Activated naive CD4-positive, alpha-beta T cell treated with anti-CD3 and anti-CD28 coated beads for 36 hours (primary cell): ENCODE measurements around the gene KRT74. TPM values are rescaled to one million over a fixed set of nuclear protein-coding genes. Genes with fewer than 3 reads are reported as not detected.

Experiments used
- CTCF ChIA-PET: fragments of 350-600 bp; sonication (Branson Sonifier 250); formaldehyde crosslinking; loops from one replicate; lab custom pipeline; 2021; ENCODE audit warnings: antibody characterized with exemption; lab: Charles Lee
- DNase-seq: peaks from one replicate; pipeline ENCODE4 v3.0.0-alpha.2; 2020
- H3K27ac Mint-ChIP-seq: one replicate; pipeline ENCODE4 v1.8.0; 2021; ENCODE audit warnings: mild to moderate bottlenecking, mixed read lengths
- H3K27me3 Mint-ChIP-seq: one replicate; pipeline ENCODE4 v1.8.0; 2021; ENCODE audit warnings: low read depth, mixed read lengths
- H3K36me3 Mint-ChIP-seq: one replicate; pipeline ENCODE4 v1.8.0; 2021; ENCODE audit warnings: low read depth, mixed read lengths
- H3K4me1 Mint-ChIP-seq: one replicate; pipeline ENCODE4 v1.8.0; 2021; ENCODE audit warnings: low read depth, mixed read lengths
- H3K4me3 Mint-ChIP-seq: one replicate; pipeline ENCODE4 v1.8.0; 2021; ENCODE audit warnings: mild to moderate bottlenecking, moderate library complexity, mixed read lengths
- H3K9me3 Mint-ChIP-seq: one replicate; pipeline ENCODE4 v1.8.0; 2021; ENCODE audit warnings: mixed read lengths
- intact Hi-C: fragments of 100-400 bp; cut with micrococcal nuclease; formaldehyde crosslinking; loops from one replicate; pipeline ENCODE4 v1.15.1; 2023
- total RNA-seq, 2 experiments: library from RNA; stranded (reverse); gene quantifications; one replicate each; pipeline ENCODE4 v1.2.3, GENCODE V29; 2021

KRT74 gene
- total RNA-seq, 2 experiments from 2014 or later = not detected

DNA sequence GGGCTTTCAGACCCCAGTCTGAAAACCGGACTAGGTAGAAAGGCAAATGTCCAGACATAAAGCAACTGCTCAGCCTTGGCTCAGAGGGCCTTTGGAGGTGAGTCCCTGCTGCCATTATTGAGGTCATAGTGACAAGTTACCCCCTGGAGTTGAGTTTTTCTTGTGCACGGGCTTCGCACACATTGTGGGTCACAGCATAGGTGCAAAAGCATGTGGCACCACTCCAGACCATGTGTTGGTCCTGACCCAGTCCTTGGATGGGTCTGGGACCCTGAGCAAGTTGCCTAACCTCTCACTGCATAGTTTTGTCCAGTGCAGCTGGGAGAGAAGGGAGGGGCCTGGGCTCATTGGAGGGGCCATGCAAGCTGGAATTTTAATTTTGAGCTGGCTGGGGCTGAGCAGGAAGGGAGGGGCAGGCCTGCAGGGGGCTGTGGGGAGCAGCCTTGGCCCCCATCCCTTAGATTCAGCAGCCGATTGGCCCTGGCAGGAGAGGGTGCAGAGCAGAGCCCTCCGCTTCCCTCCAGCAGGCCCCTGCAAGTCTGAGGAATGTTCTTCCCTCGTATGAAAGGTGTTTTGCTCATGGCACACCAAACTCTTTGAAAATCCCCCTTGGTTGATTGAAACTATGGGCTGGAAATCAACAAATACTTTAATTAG lies 49.3 kb downstream of the KRT74 start:
- Mint-ChIP-seq H3K9me3 (no peaks in the 10 kb centered on the region), H3K27ac (no peak overlapping the region), H3K36me3 (no peaks in the 10 kb centered on the region), H3K27me3 (no peaks in the 10 kb centered on the region), H3K4me1 (no peaks in the 10 kb centered on the region), H3K4me3 (no peak overlapping the region)
- DNase-seq = no peak
- CTCF ChIA-PET = no interaction called here
- intact Hi-C loops = no loop called here

DNA sequence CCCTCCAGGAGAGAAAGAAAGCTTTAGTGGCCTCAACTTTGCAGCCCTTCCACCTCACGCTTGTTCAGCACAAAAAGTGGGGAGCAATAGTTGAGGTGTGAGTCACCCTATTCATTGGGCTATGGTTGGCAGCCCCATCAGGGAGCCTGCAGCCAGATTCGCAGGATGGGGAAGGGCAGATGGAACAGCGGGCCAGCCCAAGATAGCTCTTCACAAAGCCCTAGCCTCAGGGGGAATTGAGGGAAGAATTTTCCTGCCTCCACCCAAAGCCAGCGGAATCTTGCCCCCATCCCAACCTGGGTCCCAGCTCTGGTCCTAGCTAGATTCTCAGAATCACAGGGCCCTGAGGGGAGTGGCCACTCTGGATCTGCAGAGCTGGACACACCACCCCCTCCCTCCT lies 49.8 kb downstream of the KRT74 start:
- no peak overlapping the region for H3K27ac Mint-ChIP-seq
- intact Hi-C loops = no loop called here
- CTCF ChIA-PET = no interaction called here

DNA sequence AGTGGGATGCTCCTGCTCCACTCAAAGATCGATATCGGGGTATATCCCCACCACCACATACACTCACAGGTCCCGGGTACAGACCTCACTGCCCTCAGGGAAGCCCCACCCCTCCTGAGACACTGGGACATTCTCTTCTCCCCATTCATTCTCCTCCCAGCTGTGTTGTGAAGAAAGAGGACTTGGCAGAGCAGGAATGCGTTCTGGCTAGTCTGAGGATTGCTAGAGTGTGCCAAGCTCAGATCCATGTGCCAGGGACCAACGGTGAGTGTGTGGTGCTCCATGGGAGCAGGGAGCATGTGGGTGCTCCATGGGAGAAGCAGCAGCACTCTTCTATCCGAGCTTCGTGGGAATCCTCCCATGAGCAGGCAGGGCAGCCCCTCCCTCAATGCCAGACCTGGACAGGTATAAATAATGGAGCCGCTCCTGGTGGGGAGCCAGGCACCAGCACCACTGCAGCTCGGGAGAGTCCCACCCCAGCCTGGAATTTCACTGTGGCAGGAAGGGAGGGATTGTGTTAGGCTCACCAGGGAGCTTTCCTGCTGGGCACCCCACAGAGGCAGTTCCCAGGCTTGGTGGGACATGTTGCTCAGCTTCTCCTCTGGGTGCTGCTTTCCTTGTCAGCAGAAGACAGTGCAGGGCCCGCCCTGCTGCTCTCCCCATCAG lies 51.2 kb downstream of the KRT74 start:
- no peaks in the 10 kb centered on the region for H3K9me3 Mint-ChIP-seq
- H3K36me3 Mint-ChIP-seq = no peaks in the 10 kb centered on the region
- no peaks in the 10 kb centered on the region for H3K27me3 Mint-ChIP-seq
- no peak for DNase-seq
- H3K4me3 Mint-ChIP-seq = no peak overlapping the region
- H3K4me1 Mint-ChIP-seq = no peaks in the 10 kb centered on the region
- intact Hi-C loops = no loop called here
- CTCF ChIA-PET = no interaction called here
- no peak overlapping the region for H3K27ac Mint-ChIP-seq

More for the DNA sequence above, 49.8 kb downstream of the KRT74 start:
- H3K36me3 Mint-ChIP-seq = no peaks in the 10 kb centered on the region
- no peak for DNase-seq
- H3K4me1 Mint-ChIP-seq = no peaks in the 10 kb centered on the region
- H3K4me3 Mint-ChIP-seq = no peak overlapping the region
- H3K27me3 Mint-ChIP-seq = no peaks in the 10 kb centered on the region
- no peaks in the 10 kb centered on the region for H3K9me3 Mint-ChIP-seq

DNA sequence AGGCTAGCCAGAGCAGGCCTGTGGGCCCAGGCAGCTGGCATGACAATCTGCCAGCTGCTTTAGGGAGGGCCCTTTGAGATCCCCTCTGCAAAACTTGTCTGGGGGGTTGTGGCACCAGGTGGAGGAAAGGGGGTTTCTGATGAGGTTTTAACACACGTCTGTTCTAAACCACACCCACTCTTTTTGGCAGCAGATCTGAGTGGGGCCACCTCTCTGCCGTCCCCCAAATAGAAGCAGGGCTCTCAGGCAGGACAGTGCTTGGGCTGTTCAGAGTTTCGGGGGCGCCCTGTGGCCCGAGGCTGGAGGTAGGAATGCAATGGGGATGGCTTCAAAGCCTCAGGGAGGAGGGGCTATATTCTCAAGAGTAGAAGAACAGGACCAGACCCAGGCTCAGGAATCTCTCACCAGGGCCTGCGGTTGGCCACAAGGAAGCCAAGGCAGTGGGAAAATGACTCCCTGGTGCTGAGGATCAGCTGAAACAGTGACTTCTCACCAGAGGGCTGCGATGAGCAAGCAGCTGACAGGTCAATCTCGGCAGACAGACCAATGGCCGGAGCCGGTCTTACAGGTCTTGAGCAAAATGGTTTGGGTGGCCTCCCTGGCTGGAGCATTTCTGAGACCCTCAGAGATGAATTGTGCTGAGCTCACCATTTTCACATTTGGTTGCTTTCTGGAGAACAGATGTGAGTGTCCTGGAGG lies 51.9 kb downstream of the KRT74 start:
- Mint-ChIP-seq H3K27ac (no peak overlapping the region), H3K36me3 (no peaks in the 10 kb centered on the region), H3K4me3 (no peak overlapping the region), H3K27me3 (no peaks in the 10 kb centered on the region), H3K9me3 (no peaks in the 10 kb centered on the region), H3K4me1 (no peaks in the 10 kb centered on the region)
- intact Hi-C loops = no loop called here
- CTCF ChIA-PET = interaction anchor here (1.0 kb wide), 1 partner anchor 15 kb away, joined by 3 read pairs; no protein-coding TSS in a partner anchor
- no peak for DNase-seq

DNA sequence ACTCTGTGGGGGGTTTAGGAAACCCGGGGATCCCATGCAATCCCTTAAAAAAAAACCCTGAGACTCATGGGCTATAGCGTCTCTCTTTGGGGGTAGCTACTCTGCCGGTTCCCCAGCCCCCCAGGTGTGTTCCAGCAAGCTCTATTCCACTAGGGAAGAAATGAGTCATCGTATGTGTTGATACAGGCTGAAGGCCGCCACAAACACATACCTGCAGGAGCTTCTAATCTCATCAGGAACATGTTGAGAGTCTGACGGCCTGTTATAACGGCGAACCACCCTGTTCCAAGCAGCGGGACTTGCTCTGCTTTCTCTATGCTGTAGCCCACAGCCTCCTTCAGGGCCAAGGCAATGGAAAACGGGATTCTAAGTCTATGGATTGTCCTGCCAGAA lies 52.5 kb downstream of the KRT74 start:
- no peak for DNase-seq
- CTCF ChIA-PET = interaction anchor here (1.0 kb wide), 1 partner anchor 14 kb away, joined by 3 read pairs; no protein-coding TSS in a partner anchor
- Mint-ChIP-seq H3K9me3 (no peaks in the 10 kb centered on the region), H3K4me3 (no peak overlapping the region), H3K27ac (no peak overlapping the region), H3K27me3 (no peaks in the 10 kb centered on the region), H3K4me1 (no peaks in the 10 kb centered on the region), H3K36me3 (no peaks in the 10 kb centered on the region)
- intact Hi-C loops = no loop called here

DNA sequence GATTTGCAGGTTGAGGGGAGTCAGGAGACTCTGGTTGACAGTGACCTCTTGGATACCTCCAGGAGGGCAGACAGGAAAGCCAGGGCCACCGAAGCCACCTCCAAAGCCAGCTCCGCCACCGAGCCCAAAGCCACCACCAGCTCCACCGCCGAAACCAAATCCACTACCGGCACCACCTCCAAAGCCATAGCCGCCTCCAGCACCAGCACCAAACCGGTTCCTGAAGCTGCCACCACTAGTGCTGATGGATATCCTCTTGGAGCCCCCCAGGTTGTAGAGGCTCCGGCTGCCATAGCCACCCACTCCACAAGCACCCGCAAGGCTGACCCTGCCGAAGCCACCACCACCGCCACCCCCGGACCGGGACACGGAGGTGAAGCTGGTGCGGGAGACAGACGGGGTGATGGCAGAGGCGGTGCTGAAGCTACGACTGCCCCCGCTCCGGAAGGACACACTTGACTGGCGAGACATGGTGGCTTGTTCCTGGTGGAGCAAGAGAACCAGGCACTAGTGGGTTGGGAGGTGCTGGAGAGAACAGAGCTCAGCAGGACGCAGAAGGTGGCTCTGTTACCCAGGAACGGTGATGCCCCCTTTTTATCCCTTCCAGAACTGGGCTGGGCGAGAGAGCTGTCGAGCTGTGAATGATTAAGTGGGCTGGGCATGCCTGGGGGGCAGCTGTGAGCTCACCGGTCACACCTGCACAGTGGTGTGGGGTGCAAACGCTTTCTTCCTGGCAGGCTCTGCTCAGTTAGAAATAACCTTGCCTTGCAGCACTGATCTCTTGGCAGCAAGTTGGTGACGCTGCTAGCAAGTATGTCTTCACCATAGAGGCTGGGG lies 53.6 kb downstream of the KRT74 start, which contains the start of gene KRT5:
Gene KRT5 (minus strand): TSS at position 569 of the 837 bp plus-strand sequence. CDS start 98 bp downstream, at position 471.
- H3K4me1 Mint-ChIP-seq = no peaks in the 10 kb centered on the region
- DNase-seq = no peak
- no peak within 1 kb of the TSS for H3K4me3 Mint-ChIP-seq
- intact Hi-C loops = no loop called here
- H3K36me3 Mint-ChIP-seq = no peaks in the 10 kb centered on the region
- CTCF ChIA-PET = interaction anchor here (1.3 kb wide), 1 partner anchor 12 kb away, joined by 3 read pairs; no protein-coding TSS in a partner anchor
- no peaks in the 10 kb centered on the region for H3K27me3 Mint-ChIP-seq
- H3K9me3 Mint-ChIP-seq = no peaks in the 10 kb centered on the region
- H3K27ac Mint-ChIP-seq = no peak within 1 kb of the TSS

DNA sequence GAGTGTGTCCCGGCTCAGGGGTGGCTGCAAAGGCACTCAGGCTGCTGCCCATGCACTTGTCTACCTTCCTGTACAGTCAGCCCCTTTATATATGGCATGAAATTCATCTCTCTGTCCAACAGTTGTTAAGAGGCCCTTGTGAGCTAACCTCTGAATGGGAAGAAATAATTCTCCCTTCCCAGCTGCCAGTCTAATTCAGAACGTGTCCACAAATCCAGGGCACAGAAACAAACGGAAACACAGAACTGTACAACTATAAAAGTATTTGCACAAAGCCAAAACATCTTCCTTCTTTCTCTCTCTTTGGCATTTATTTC lies 54.3 kb downstream of the KRT74 start:
- CTCF ChIA-PET = interaction anchor here (1.3 kb wide), 1 partner anchor 12 kb away, joined by 3 read pairs; no protein-coding TSS in a partner anchor
- no peak overlapping the region for H3K27ac Mint-ChIP-seq
- intact Hi-C loops = no loop called here
- no peaks in the 10 kb centered on the region for H3K4me1 Mint-ChIP-seq
- no peak for DNase-seq
- no peaks in the 10 kb centered on the region for H3K27me3 Mint-ChIP-seq
- no peaks in the 10 kb centered on the region for H3K36me3 Mint-ChIP-seq
- no peak overlapping the region for H3K4me3 Mint-ChIP-seq
- H3K9me3 Mint-ChIP-seq = no peaks in the 10 kb centered on the region

DNA sequence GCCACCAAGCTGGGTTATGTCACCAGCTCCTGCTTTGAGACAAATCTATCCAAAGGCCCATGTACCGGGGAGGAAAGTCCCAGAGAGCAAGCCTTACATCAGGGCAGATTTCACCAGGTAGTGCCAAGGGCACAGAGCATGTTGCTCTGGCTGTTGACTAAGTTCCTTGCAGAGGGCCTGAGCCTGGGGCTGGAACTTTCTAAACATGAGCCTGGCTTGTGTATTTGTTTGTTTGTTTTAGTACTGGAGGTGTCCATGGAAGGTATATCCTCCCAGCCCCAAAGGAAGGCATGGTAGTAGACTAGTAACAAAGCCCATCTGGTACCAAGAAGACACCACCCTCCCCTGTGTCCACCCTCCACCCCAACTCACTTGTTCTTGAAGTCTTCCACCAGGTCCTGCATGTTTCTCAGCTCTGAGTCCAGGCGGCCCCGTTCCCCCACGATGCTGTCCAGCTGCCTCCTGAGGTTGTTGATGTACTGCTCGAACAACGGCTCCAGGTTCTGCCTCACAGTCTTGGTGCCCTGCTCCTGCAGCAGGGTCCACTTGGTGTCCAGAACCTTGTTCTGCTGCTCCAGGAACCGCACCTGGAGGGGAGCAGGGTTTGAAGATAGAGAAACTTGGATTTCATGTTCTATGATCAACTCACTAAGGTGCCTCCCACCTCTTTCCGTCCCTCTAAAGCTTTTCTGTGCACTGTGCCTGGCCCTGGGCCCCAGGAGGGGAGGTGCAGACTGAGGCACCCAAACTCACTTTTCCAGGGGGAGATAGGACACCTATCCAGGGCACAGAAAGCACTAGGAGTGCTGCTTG lies 54.9 kb downstream of the KRT74 start:
- intact Hi-C loops = no loop called here

DNA sequence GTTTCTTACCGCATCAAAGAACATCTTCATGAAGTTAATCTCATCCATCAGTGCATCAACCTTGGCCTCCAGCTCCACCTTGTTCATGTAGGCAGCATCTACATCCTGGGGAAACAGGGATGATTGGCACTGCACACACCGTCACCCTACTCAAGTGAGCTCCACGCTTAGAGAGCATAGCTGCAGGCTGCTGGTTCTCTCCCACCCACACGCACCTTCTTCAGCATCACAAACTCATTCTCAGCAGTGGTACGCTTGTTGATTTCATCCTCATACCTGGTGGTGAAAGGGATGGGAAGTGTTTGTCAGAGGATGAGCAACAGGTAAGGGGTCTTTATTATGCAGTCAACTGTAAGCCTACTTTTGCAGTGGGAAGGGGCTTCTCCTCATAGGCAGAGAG lies 55.8 kb downstream of the KRT74 start:
- Mint-ChIP-seq H3K27me3 (no peaks in the 10 kb centered on the region), H3K9me3 (no peaks in the 10 kb centered on the region), H3K4me3 (no peak overlapping the region), H3K4me1 (no peaks in the 10 kb centered on the region), H3K36me3 (no peaks in the 10 kb centered on the region), H3K27ac (no peak overlapping the region)
- intact Hi-C loops = no loop called here
- CTCF ChIA-PET = no interaction called here
- DNase-seq = no peak

More for the DNA sequence above, 54.9 kb downstream of the KRT74 start:
- H3K4me3 Mint-ChIP-seq = no peak overlapping the region
- no peaks in the 10 kb centered on the region for H3K9me3 Mint-ChIP-seq
- H3K27me3 Mint-ChIP-seq = no peaks in the 10 kb centered on the region
- H3K36me3 Mint-ChIP-seq = no peaks in the 10 kb centered on the region
- no peak for DNase-seq
- H3K27ac Mint-ChIP-seq = no peak overlapping the region
- no peaks in the 10 kb centered on the region for H3K4me1 Mint-ChIP-seq
- CTCF ChIA-PET = interaction anchor here (1.3 kb wide), 1 partner anchor 11 kb away, joined by 3 read pairs; no protein-coding TSS in a partner anchor

DNA sequence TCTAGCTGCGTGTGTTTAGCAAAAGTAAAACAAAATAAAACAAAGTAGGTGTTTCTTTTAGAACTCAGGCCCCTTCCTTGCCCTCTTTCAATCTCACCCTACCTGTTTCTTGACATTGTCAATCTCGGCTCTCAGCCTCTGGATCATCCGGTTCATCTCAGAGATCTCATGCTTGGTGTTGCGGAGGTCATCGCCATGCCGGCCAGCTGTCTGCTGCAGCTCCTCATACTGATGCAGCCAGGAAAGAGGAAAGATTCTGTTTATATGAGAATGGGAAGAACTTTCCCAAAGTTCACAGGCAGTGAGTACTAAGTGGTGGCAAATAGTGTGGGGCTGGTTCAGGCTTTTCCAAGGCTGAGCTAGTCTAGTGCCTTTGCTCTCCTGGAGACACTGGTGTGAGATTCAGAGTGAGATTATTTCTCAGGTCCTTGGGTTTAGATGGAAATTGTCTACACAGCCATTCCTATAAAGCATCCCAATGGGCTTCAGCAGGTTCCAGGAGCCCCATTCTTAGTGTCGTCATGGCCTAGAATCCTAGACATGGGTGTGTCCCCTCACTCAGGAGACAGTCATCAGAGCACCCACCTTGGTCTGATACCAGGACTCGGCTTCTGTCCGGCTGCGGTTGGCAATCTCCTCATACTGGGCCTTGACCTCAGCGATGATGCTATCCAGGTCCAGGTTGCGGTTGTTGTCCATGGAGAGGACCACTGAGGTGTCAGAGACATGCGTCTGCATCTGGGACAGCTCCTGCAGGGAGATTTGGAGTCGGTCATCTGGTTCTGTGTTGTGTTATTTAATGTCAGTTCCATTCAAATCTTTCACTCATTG lies 56.4 kb downstream of the KRT74 start:
- H3K4me1 Mint-ChIP-seq = no peaks in the 10 kb centered on the region
- no peaks in the 10 kb centered on the region for H3K9me3 Mint-ChIP-seq
- CTCF ChIA-PET = interaction anchor here (0.9 to 1.7 kb wide), 3 partner anchors 9 to 238 kb away, joined by 3 to 5 read pairs (median 4); no protein-coding TSS in a partner anchor
- no peak overlapping the region for H3K27ac Mint-ChIP-seq
- no peaks in the 10 kb centered on the region for H3K36me3 Mint-ChIP-seq
- intact Hi-C loops = no loop called here
- H3K4me3 Mint-ChIP-seq = no peak overlapping the region
- DNase-seq = no peak
- H3K27me3 Mint-ChIP-seq = no peaks in the 10 kb centered on the region
